KMS-11 (cell line): Measurements from ENCODE around the gene TMEM209.

ENCODE experiments used
- H2AFZ ChIP-seq: fragments of 200-600 bp; sonication (generic); 2 replicates; pipeline ENCODE4 v1.6.1; 2016; ENCODE audit warnings: antibody characterized with exemption, mixed run types, low read depth
- H3K27ac ChIP-seq: fragments of 200-600 bp; sonication (generic); 2 replicates; pipeline ENCODE4 v1.6.1; 2016; ENCODE audit warnings: mild to moderate bottlenecking, mixed run types
- H3K27me3 ChIP-seq: fragments of 200-600 bp; sonication (generic); 2 replicates; pipeline ENCODE4 v1.6.1; 2017; ENCODE audit warnings: mild to moderate bottlenecking, low read depth, mixed run types, moderate library complexity; ENCODE audit not compliant: insufficient read depth
- H3K36me3 ChIP-seq: fragments of 200-600 bp; sonication (generic); 2 replicates; pipeline ENCODE4 v1.6.1; 2017; ENCODE audit warnings: mild to moderate bottlenecking, mixed run types; ENCODE audit not compliant: insufficient read depth
- H3K4me1 ChIP-seq: fragments of 200-600 bp; sonication (generic); 2 replicates; pipeline ENCODE4 v1.6.1; 2016; ENCODE audit warnings: mild to moderate bottlenecking, low read depth, mixed run types; ENCODE audit not compliant: poor library complexity, severe bottlenecking
- H3K4me2 ChIP-seq: fragments of 200-600 bp; sonication (generic); 2 replicates; pipeline ENCODE4 v1.7.0; 2016; ENCODE audit warnings: mild to moderate bottlenecking, mixed run types
- H3K4me3 ChIP-seq: fragments of 200-600 bp; sonication (generic); IDR thresholded peaks from 2 replicates; pipeline ENCODE4 v1.6.1; 2017; ENCODE audit warnings: low read depth, low read length, mixed read lengths; ENCODE audit not compliant: insufficient read depth
- H3K79me2 ChIP-seq: fragments of 200-600 bp; sonication (generic); 2 replicates; pipeline ENCODE4 v1.6.1; 2016; ENCODE audit warnings: low read depth, mixed run types; ENCODE audit not compliant: insufficient read depth
- H3K9ac ChIP-seq: fragments of 200-600 bp; sonication (generic); 2 replicates; pipeline ENCODE4 v1.6.1; 2016; ENCODE audit warnings: mild to moderate bottlenecking, mixed run types
- H4K20me1 ChIP-seq: fragments of 200-600 bp; sonication (generic); 2 replicates; pipeline ENCODE4 v1.6.1; 2016; ENCODE audit warnings: mild to moderate bottlenecking, mixed run types; ENCODE audit not compliant: insufficient read depth
- TF ChIP-seq, protein P1 (sequence below): fragments of 200-600 bp; sonication (generic); conservative IDR thresholded peaks from 2 replicates; pipeline ENCODE4 v1.6.1; 2017; ENCODE audit warnings: low read depth, mild to moderate bottlenecking, antibody characterized with exemption, low read length, moderate library complexity, mixed read lengths

TMEM209 gene

DNA sequence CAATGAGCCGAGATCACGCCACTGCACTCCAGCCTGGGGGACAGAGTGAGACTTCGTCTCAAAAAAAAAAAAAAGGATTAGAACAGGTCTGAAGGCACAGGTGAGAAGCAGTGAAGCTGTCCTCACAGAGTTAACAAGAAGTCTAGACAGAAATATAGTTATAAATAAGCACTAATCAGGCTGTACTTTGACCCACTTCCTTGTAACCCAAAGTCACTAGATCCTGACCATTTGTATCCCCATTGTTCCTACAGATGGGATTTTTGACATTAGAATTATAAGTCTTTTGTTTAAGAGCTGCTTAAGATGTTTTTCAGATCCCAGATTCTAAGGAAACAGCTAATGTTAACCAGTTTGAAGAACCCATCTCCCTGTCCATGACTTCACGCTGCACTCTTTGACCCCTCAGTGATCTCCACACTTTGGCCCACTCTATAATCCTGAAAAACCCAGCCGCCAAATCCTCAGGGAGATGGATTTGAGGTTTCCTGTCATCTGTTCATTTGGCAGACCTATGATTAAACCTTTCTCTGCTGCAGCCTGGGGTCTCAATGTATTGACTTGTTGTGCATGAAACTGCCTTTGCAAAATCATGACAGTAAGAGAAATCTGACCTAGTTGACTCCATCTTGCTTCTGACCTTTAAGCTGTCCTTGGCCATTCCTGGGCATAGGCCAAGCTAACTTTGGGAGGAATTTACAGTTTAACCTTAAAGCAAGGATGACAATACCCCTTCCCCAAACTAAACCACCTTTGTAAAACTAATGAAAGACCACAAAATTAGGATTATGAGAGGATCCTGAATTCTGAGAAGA, 13.8 kb upstream of the TMEM209 start:
- TF ChIP-seq, protein P1, sequence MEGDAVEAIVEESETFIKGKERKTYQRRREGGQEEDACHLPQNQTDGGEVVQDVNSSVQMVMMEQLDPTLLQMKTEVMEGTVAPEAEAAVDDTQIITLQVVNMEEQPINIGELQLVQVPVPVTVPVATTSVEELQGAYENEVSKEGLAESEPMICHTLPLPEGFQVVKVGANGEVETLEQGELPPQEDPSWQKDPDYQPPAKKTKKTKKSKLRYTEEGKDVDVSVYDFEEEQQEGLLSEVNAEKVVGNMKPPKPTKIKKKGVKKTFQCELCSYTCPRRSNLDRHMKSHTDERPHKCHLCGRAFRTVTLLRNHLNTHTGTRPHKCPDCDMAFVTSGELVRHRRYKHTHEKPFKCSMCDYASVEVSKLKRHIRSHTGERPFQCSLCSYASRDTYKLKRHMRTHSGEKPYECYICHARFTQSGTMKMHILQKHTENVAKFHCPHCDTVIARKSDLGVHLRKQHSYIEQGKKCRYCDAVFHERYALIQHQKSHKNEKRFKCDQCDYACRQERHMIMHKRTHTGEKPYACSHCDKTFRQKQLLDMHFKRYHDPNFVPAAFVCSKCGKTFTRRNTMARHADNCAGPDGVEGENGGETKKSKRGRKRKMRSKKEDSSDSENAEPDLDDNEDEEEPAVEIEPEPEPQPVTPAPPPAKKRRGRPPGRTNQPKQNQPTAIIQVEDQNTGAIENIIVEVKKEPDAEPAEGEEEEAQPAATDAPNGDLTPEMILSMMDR, result no peak
- Histone ChIP-seq H3K79me2 (no peaks in the 10 kb centered on the region), H2AFZ (no peak overlapping the region), H3K27me3 (no peaks in the 10 kb centered on the region), H3K4me3 (no peak overlapping the region), H4K20me1 (no peaks in the 10 kb centered on the region), H3K4me1 (peaks cover 7% of the 10 kb centered on the region), H3K36me3 (no peaks in the 10 kb centered on the region), H3K27ac (no peak overlapping the region), H3K9ac (no peak overlapping the region), H3K4me2 (no peak overlapping the region)

DNA sequence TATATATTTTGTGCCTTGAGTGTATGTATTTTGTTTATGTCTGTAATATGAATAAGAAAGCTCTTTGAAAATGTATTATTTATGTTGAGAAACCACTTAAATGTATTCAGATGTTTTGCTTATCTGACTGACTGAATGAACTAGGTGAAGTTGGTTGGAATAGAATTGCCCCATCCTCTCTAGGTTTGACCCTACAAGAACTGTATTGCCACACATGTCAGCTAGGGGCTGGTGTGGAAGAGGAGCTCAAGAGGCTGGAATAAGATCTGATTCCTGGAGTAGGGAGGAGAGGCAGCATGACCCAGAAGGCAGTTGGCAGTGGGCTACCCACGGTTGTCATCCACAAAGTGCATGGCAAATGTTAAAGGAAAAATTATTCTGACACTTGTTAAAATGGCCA, 11.5 kb upstream of the TMEM209 start:
- Histone ChIP-seq H3K9ac (no peak overlapping the region), H4K20me1 (no peaks in the 10 kb centered on the region), H3K27me3 (no peaks in the 10 kb centered on the region), H2AFZ (no peak overlapping the region), H3K27ac (no peak overlapping the region), H3K79me2 (no peaks in the 10 kb centered on the region), H3K4me3 (no peak overlapping the region), H3K4me2 (no peak overlapping the region), H3K36me3 (no peaks in the 10 kb centered on the region), H3K4me1 (no peaks in the 10 kb centered on the region)
- TF ChIP-seq, protein P1, result no peak

DNA sequence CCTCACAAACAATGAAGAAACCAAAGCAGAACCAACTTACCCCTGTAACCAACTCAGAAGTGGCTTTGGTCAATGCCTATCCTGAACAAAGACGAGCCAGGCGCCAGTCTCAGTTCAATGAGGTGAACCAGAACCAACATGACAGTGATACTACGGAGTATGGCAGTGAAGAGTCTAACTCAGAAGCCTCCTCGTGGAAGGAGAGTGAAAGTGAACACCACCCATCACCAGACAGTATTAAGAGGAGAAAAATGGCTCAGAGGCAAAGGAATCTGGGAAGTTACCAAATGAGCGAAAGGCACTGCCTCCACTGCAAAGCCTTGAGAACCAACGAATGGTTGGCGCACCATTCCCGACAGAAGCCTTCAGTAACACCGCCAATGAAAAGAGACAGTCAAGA, 10.8 kb upstream of the TMEM209 start:
- H2AFZ ChIP-seq, result no peak overlapping the region
- H4K20me1 ChIP-seq, result no peaks in the 10 kb centered on the region
- H3K27me3 ChIP-seq, result no peaks in the 10 kb centered on the region
- TF ChIP-seq, protein P1, result no peak
- H3K4me1 ChIP-seq, result no peaks in the 10 kb centered on the region
- H3K9ac ChIP-seq, result no peak overlapping the region
- no peak overlapping the region for H3K4me2 ChIP-seq
- H3K79me2 ChIP-seq, result no peaks in the 10 kb centered on the region
- no peaks in the 10 kb centered on the region for H3K36me3 ChIP-seq
- no peak overlapping the region for H3K27ac ChIP-seq
- H3K4me3 ChIP-seq, result no peak overlapping the region

GRCh38 chr7:130213828-130214227, 8.6 kb upstream of the TMEM209 start:
- Histone ChIP-seq H3K9ac (no peak overlapping the region), H4K20me1 (no peaks in the 10 kb centered on the region), H3K4me1 (peaks cover 18% of the 10 kb centered on the region), H3K36me3 (no peaks in the 10 kb centered on the region), H3K27ac (no peak overlapping the region), H2AFZ (no peak overlapping the region), H3K79me2 (no peaks in the 10 kb centered on the region), H3K27me3 (no peaks in the 10 kb centered on the region), H3K4me2 (no peak overlapping the region), H3K4me3 (no peak overlapping the region)
- TF ChIP-seq, protein P1, result no peak
